Stimulated activated CD4-positive, alpha-beta T cell treated with anti-CD3 and anti-CD28 coated beads, Interleukin-15, amount 100 ng/mL, for 48 hours (primary cell): ENCODE results near the gene PCSK6.

ENCODE experiments used
- DNase-seq, 2 donors: peaks; one replicate each; pipeline ENCODE4 v3.0.0-alpha.2; 2020; ENCODE audit warnings: low read depth in 2 of 2

The PCSK6 gene

GRCh38 chr15:101277038-101277822 lies 212.3 kb downstream of the PCSK6 start, which contains the start of gene SELENOS:
Gene SELENOS (minus strand): TSS chr15:101277485. CDS start chr15:101277417, 68 bp downstream.
- DNase-seq, result peak; percentile 71 to 87

- no peak for DNase-seq
Observed at GRCh38 chr15:101276501-101277037, 212.9 kb downstream of the PCSK6 start.

- no peak for DNase-seq
Observed at GRCh38 chr15:101275018-101275417, 214.5 kb downstream of the PCSK6 start.

- no peak for DNase-seq
Observed at GRCh38 chr15:101273534-101273933, 216.0 kb downstream of the PCSK6 start.

- no peak for DNase-seq
Observed at GRCh38 chr15:101272584-101272983, 216.9 kb downstream of the PCSK6 start.

- no peak for DNase-seq
Observed at GRCh38 chr15:101269479-101270223, 219.9 kb downstream of the PCSK6 start.

- DNase-seq, result no peak
Observed at GRCh38 chr15:101267320-101268104, 222.0 kb downstream of the PCSK6 start.

GRCh38 chr15:101266787-101267186 lies 222.7 kb downstream of the PCSK6 start:
- no peak for DNase-seq

GRCh38 chr15:101266034-101266433 lies 223.5 kb downstream of the PCSK6 start:
- DNase-seq, result no peak

GRCh38 chr15:101264911-101265641 lies 224.4 kb downstream of the PCSK6 start:
- DNase-seq, result no peak

GRCh38 chr15:101264011-101264410 lies 225.5 kb downstream of the PCSK6 start:
- DNase-seq, result no peak

- DNase-seq, result no peak
Observed at GRCh38 chr15:101262551-101262950, 227.0 kb downstream of the PCSK6 start.

- no peak for DNase-seq
Observed at GRCh38 chr15:101258238-101259144, 231.0 kb downstream of the PCSK6 start.

GRCh38 chr15:101256757-101257156 lies 232.8 kb downstream of the PCSK6 start:
- DNase-seq, result no peak

- no peak for DNase-seq
Observed at GRCh38 chr15:101255615-101256241, 233.8 kb downstream of the PCSK6 start.

- no peak for DNase-seq
Observed at GRCh38 chr15:101255051-101255395, 234.5 kb downstream of the PCSK6 start.

GRCh38 chr15:101254157-101255050 lies 235.1 kb downstream of the PCSK6 start:
- DNase-seq, result no peak
